NCI-H2196 treated with DMSO at 0.1 percent for 48 hours (cell line): ENCODE results near the gene BUD23.
A peak's percentile ranks its signal among the peaks of the same experiment; 100 is the strongest.
"Not testable (repeated sequence)": the region's sequence is repeated elsewhere in the genome, so short reads cannot be mapped to it uniquely, and the experiment has no call there.

Experiments used
- DNase-seq: peaks from one replicate; lab custom pipeline; 2025; ENCODE audit not compliant: unreplicated experiment; lab: John Stamatoyannopoulos, UW

Gene BUD23, protein sequence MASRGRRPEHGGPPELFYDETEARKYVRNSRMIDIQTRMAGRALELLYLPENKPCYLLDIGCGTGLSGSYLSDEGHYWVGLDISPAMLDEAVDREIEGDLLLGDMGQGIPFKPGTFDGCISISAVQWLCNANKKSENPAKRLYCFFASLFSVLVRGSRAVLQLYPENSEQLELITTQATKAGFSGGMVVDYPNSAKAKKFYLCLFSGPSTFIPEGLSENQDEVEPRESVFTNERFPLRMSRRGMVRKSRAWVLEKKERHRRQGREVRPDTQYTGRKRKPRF

DNA sequence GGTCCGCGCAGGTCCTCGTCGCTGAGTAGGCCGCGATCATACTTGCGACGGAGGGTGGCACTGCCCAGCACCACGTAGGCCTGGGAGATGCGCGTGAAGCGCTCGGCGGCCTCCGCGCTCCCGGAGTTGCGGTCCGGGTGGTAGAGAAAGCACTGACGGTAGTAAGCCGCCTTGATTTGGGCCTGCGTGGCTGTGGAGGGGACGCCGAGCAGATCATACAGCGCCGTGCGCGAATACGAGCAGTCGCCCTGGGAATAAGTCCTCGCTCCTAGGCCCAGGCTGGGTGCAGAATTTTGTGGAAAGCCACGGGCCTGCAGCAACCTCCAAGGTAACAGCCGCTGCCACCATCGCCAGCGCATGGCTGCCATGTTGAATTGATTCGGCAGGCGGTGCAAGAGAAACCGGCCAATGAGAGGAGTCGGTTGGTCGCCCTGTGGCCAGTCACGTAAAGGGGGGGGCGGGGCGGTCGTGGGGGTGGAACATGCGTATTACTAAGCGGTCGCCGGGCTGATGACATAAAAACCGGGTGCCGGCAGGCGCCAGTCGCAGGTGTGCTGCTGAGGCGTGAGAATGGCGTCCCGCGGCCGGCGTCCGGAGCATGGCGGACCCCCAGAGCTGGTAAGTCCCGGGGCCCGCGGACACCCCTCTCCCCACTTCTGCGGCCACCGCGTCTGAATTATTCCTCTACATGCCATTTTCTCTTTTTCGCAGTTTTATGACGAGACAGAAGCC lies at the start of gene BUD23, which contains the start of gene DNAJC30:
BUD23 (plus strand) TSS at position 542 of the 732 bp plus-strand sequence; CDS start at position 571, 29 bp downstream.
DNAJC30 (minus strand) TSS at position 398 of the 732 bp plus-strand sequence; CDS start at position 368, 30 bp downstream.
- DNase-seq = peak; percentile 87

DNA sequence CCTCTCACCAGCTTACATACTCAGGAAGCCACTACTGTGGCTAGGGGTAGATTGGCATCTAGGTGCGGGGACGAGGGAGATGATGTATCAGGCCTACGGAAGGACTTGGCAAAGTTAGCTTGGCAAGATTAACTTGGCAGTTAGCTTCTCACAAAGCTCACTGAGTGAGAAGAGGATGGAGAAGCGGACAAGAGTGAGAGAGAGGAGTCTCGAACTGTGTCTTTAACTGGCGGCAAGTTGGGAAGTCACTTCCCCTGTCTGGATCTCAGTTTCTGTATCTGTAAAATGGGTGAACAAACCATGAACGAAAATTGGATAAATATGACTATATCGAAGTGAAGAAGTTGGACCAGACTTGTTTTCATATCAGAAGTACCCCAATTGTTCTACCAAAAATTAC lies 49.6 kb upstream of the BUD23 start:
- DNase-seq = no peak

DNA sequence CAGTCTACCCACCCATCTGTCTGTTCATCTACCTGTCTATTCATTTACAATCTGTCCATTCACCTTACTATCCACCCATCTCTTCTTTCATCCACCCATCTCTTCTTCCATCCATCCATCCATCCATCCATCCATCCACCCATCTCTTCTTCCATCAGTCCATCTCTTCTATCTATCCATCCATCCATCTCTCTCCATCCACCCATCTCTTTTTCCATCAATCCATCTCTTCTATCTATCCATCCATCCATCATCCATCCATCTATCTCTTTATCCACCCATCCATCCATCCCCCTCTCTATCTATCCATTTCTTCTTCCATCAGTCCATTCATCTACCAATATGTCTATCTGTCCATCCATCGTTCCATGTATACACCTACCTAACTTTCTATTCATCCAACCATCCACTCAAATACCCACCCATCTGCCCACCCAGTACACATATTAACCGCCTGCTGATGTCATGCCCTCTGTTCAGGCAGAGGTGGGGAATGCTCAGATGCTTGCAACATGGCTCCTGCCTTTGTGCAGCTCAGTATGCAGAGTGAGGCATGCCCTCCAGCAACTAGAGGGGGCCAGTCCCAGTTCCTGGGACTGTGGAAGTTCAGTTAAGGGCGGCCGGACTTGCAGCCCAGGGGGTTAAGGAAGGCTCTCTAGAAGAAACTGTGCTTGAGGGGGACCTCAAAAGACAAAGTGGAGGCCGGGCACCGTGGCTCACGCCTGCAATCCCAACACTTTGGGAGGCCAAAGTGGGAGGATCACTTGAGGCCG lies 47.8 kb upstream of the BUD23 start:
- no peak for DNase-seq

DNA sequence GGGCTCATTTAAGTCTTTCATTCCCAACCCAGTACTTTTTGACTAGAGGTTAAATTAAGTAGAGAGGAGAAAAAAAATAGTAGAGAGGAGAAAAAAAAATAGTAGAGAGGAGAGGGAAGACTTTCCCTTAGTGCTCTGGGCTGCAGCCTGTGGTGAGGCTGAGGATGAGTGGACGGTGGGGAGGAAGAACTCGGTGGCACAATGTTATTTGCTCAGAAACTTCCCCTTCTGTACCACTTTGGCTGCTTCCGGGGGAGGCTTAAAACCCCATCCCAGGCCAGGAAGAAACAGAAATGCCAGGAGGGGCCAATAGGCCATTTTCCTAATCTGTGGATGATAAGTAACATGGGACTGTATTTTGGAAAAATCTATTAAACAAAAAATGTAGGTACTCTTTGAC lies 44.5 kb upstream of the BUD23 start:
- no peak for DNase-seq

DNA sequence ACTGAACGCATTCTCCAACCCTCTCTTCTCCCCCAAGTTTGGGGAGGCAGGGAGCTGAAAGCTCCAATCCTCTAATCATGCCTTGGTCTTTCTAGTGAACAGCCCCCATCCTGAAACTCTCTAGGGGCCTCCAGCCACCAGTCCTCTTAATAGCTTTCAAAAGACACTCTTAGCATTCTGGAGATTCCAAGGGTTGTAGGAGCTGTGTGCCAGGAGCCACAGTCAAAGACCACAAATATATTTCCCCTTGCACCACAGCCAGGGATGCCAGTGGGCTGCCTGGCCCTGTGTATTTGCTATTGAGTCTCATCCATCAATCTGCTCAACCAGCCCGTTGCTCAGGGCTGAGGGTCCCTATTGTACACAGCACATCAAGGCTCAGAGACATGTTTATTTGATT lies 40.6 kb upstream of the BUD23 start:
- no peak for DNase-seq

DNA sequence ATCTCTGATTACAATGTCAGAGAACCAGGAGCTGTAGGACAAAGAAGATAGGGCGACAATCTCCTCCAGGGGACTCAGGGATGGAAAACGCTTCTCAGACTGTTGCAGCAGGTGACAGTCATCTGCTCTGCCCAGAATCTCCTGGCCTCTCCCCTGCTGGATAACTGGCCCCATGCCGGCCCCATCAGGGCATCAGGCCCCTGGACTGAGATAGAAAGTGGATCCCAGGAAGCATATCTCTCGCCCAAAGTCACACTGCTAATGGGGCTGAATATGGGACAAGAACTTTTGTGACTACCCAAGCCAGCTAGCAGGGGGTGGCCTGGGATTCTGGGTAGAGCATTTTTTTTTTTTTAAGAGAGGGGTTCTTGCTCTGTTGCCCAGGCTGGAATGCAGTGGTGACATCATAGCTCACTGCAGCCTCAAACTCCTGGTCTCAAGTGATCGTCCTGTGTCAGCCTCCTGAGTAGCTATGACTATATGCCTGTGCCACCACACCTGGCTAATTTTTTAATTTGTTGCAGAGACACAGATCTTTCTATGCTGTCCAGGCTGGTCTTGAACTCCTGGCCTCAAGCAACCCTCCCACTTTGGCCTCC lies 38.6 kb upstream of the BUD23 start:
- no peak for DNase-seq

DNA sequence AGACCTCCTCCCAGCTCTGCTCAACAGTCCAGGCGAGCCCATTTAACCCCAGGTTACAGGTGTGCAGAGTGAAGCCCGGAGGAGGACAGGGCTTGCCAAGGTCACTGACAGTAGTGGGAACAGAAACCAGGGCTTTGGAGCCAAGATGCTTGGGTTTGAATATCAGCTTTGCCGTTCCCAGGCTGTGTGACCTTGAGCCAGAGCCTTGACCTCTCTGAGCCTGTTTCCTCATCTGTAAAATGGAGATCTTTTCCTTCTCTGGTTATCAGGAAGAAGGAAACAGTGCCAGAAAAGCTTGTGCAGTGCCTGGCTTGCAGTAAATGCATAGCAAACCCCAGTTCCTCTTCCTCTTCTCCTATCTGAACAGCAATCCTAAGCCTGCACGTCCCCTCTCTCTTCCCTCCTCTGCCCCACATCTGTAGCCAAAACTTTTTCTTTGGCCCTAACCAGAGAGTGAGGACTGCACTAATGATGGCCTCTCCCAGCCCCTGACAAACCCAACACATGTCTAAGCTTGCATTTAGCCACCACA lies 37.7 kb upstream of the BUD23 start:
- no peak for DNase-seq

DNA sequence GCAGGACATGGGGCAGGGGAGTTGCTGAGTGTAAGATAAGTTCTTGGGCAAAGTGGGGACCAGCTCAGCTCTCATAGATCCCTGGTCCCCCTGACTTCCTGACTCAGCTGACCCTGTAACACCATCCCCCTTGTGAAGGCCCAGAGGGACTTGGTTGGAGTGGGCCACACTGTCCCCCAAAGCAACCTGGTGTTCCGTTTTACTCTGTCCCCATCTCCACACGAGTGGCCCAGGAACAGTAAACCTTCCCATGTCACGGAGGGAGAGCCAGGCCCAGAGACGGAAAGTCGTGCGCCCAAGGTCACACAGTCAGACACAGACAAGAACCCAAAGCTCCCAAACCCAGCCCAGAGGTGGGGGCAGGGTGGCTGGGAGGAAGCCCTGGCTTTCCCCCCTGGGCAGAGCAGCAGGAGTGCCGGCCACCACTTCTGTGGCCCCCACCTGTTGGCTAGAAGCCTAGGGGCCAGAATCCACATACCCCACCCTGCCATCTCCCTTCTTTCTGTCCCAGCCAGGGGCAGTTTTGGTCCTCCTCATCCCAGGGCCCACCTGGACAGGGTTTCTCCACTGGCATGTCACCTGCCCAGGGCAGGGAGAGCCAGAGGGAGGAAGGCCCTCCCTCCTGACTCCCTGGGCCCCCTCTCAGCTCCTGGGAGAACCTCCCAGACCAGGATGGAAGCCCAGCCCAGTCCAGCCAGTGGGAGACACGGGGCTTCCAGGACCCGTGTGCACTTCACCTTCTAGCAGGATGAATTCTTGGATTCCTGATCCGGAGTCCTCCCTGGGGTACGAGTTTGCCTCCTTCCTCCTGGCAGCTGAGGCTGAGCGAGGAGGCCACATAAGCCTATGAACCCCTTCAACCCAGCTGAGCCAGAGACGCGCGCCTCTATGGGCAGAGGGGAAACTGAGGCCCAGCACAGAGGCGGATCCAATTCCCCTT lies 36.3 kb upstream of the BUD23 start:
- no peak for DNase-seq

DNA sequence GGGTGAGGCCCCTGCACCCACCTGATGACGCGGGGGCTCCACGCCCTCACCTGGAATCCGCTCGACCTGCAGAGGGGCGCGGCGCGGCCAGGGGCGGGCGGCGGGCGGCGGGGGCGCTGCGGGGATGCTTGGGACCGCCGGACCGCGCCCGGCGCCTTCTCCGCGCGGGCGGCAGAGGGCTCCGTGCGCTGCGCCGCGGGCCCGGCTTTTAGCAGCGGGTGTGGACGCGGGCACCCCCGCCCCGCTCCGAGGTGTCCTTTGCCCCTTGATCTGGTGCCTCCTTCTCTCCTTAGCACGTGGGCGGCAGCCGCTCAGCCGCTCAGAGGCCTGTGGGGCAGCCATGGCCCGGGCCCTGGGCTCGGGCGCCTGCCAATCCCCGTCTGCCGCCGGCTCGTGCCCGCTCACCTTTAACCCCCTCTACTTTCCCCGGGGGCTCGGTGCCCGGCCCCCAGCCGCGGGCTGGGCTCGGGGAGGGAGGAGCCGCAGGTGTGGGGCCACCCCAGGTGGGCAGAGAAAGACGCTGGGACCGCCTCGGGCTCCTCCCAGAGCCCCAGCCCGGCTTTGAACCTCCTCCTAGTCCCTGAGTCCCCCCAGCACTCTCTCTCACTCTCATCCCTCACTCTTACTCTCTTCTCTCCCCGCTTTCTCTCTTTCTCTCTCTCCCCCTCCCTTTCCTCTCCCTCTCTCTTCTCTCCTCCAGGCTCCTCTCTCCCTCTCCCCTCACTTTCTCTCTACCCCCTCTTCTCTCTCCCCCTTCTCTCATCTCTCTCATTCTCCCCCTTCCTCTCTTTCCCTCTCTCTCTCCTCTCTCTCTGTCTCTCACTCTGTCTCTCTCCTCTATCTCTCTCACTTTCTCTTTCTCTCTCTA lies 35.4 kb upstream of the BUD23 start:
- DNase-seq = no peak

DNA sequence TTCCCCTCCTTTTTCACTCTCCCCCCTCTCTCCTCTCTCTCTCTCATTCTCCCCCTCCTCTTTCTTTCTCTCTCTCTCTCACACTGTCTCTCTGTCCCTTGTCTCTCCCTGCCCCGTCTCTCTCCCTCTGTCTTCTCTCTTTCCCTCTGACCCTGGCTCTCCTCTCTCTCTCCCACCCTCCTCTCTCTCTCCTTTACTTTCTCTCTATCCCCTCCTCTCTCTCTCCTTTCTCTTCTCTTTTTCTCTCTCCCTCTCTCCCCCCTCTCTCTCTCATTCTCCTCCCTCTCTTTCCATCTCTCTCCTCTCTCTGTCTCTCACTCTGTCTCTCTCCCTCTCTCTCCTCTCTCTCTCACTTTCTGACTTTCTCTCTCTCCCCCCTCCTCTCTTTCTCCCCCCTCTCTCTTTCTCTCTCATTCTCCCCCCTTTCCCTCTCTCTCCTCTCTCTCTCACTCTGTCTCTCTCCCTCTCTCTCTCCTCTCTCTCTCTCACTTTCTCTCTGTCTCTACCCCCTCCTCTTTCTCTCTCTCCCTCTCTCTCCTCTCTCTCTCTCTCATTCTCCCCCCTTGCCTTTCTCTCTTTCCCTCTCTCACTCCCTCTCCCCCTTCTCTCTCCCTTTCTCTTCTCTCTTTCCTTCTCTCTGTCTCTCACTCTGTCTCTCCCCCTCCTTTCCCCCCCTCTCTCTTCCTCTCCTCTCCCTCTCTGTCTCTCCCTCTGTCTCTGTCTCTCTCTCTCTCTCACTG lies 34.6 kb upstream of the BUD23 start:
- no peak for DNase-seq

DNA sequence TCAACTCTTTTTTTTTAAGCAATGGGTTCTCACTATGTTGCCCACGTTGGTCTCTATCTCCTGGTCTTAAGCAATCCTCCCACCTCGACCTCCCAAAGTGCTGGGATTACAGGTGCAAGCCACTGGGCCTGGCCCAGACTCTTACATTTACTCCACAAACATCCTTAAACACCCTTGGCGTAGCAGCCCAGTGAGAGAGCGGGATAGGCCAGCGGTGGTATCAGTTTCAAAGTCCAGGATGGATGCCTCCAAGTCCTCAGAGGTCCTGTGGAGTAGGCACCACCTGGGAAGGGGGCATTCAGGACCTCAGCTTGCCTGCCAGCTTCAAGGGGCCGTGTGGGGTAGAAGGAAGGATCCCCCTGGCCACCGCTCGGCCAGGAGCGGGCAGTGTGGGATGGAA lies 33.8 kb upstream of the BUD23 start:
- no peak for DNase-seq

DNA sequence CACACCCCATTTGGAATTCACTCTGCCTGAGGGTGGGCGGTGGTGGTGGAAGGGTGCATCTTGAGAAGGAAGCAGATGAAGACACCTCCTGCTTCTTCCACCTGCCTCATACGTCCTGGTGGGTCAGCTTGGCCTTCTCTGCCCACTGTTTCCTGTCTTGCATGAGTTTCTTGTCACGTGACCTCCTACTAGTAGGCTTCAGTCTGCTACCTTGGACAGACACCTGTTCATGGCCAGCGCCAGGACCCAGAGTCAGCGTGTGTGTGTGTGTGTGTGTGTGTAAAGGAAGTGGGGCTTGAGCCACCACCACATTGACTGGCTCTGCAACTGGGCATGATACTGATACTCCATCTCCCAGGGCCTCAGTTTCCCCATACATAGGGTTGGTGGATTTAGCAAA lies 32.9 kb upstream of the BUD23 start:
- no peak for DNase-seq

DNA sequence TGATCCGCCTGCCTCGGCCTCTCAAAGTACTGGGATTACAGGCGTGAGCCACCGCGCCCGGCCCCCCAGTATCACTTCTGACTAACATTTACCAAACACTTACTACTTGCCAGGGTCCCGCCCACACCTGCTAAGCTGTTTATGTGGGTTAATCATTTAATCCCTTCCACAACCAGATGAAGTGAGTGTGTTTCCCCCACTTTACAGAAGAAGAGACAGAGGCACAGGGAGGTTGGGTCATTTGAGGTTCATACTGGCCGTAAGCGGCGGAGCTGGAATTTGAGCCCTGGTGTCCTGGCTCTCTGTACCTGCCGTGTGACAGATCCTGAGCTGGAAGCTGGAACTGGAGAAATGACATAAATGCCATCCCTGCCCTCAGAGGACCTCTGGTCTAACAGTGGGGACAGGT lies 30.9 kb upstream of the BUD23 start:
- DNase-seq = no peak

DNA sequence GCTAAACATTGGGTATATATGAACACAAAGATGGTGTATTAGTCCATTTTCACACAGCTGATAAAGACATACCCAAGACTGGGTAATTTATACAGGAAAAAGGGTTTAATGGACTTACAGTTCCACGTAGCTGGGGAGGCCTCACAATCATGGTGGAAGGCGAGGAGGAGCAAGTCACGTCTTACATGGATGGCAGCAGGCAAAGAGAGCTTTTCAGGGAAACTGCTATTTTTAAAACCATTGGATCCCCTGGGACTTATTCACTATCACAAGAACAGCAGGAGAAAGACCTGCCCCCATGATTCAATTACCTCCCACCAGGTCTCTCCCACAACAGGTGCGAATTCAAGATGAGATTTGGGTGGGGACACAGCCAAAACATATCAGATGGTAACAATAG lies 28.1 kb upstream of the BUD23 start:
- not testable (repeated sequence) for DNase-seq

DNA sequence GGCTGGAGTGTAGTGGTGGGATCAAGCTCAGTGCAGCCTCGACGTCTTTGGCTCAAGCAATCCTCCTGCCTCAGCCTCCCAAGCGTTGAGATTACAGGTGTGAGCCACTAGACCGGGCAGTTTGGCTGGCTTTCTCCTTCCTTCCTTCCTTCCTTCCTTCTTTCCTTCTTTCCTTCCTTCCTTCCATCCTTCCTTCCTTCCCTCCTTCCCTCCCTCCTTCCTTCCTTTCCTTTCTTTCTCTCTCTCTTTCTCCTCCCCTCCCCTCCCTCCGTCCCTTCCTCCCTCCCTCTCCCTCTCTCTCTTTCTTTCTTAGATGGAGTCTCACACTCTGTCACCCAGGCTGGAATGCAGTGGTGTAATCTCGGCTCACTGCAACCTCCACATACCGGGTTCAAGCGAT lies 23.4 kb upstream of the BUD23 start:
- no peak for DNase-seq

DNA sequence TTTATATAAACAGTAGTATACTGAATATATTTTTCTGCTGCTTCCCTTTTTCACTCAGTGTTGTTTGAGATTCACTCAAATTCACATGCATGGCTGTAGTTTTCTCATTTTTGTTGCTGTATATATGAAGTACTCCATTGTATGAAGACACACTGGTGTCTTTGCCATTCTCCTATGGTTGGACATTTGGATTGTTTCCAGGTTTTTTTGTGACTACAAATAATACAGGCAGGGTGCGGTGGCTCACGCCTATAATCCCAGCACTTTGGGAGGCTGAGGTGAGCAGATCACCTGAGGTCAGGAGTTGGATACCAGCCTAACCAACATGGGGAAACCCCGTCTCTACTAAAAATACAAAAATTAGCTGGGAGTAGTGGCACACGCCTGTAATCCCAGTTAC lies 22.8 kb upstream of the BUD23 start:
- DNase-seq = not testable (repeated sequence)

DNA sequence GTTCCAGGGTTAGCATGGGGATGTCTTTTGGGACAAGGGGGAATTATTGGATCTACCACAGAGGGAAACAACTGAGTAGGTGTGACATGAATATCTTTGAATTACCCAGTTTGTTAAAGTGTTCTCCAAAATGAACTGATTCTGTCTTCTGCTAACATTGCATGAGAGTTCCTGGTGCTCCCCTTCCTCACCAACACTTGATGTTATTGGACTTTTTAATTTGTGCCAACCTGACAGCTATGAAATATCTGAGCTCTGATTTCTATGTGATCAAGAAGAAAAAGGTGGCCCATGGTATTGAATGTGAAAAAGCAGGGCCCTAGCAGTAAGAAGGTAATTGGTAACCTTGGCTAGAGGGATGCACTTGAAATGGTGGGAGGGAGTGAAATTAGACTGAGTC lies 20.4 kb upstream of the BUD23 start:
- DNase-seq = no peak

DNA sequence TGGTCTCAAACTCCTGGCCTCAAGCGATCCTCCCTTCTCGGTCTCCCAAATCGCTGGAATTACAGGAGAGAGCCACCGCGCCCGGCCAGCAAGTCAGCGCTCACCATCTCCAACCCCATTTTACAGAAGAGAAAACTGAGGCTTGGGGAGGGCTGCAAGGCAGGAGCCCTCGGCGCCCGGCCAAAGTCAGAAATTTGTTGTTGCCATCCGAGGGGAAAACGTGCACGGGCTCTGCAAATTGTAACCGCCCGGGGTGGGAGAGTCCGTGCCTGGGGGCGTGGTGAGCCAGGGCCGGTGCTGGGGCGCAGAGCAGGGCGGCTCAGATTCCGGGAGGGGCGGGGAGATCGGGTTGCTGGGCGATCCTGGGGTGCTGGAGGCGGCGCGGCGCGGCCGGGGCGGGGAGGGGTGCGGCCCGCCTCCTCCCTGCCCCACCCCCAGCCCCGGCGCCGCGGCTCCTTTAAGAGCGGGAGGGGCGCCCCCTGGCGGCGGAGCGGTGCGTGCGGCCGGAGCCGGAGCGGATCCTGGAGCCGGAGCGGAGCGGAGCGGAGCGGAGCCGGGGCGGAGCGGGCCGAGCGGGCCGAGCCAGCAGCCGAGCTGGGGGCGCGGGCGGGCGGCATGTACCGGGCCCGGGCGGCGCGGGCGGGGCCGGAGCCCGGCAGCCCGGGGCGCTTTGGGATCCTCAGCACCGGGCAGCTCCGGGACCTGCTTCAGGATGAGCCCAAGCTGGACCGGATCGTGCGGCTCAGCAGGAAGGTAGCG lies 15.9 kb upstream of the BUD23 start, which contains the start of gene VPS37D:
VPS37D (plus strand) TSS at position 488 of the 759 bp plus-strand sequence; CDS start at position 616, 128 bp downstream.
- DNase-seq = peak; percentile 74
